ENCODE measurements around the gene SIPA1L2.
A peak's percentile ranks its signal among the peaks of the same experiment; 100 is the strongest.

Gene SIPA1L2

GRCh38 chr1:232587141-232588008, 42.6 kb downstream of the SIPA1L2 start:
- no peak for DNase-seq

GRCh38 chr1:232586679-232587078, 43.3 kb downstream of the SIPA1L2 start:
- peak; percentile 84 for DNase-seq

GRCh38 chr1:232585486-232585885, 44.4 kb downstream of the SIPA1L2 start:
- DNase-seq: no peak

GRCh38 chr1:232581932-232582331, 48.0 kb downstream of the SIPA1L2 start:
- no peak for DNase-seq
